Astrocyte (in vitro differentiated cells and primary cell): ENCODE data around the gene N4BP2. TPM values are rescaled to one million over a fixed set of nuclear protein-coding genes. Genes with fewer than 3 reads are reported as not detected.
A peak's percentile ranks its signal among the peaks of the same experiment; 100 is the strongest.

Experiments used
- DNase-seq: peaks from one replicate; pipeline ENCODE4 v3.0.0-alpha.2; 2010; ENCODE audit warnings: low read depth
- FAIRE-seq: peaks from 2 replicates; lab custom pipeline; 2011; peaks lifted over from hg19 to GRCh38; lab: Jason Lieb, UNC
- H2AFZ ChIP-seq: 2 replicates; pipeline ENCODE4 v1.6.0; 2012; ENCODE audit warnings: low read depth, low read length, inconsistent platforms
- H3K27ac ChIP-seq: 2 replicates; pipeline ENCODE4 v1.5.1; 2011; ENCODE audit warnings: low read depth, low read length, inconsistent platforms
- H3K27me3 ChIP-seq: 2 replicates; pipeline ENCODE4 v1.6.0; 2011; ENCODE audit warnings: low read length, inconsistent platforms; ENCODE audit not compliant: insufficient read depth
- H3K36me3 ChIP-seq: 2 replicates; pipeline ENCODE4 v1.5.1; 2011; ENCODE audit warnings: low read length, inconsistent platforms; ENCODE audit not compliant: insufficient read depth
- H3K4me1 ChIP-seq: 2 replicates; pipeline ENCODE4 v1.5.1; 2011; ENCODE audit warnings: low read length, inconsistent platforms; ENCODE audit not compliant: insufficient read depth
- H3K4me2 ChIP-seq: 2 replicates; pipeline ENCODE4 v1.6.0; 2012; ENCODE audit warnings: low read length, inconsistent platforms
- H3K4me3 ChIP-seq: 2 replicates; pipeline ENCODE4 v1.5.1; 2011; ENCODE audit warnings: low read depth, mild to moderate bottlenecking, low read length, inconsistent platforms; ENCODE audit not compliant: insufficient read depth
- H3K79me2 ChIP-seq: 2 replicates; pipeline ENCODE4 v1.6.0; 2012; ENCODE audit warnings: mild to moderate bottlenecking, low read length, inconsistent platforms; ENCODE audit not compliant: insufficient read depth
- H3K9ac ChIP-seq: 2 replicates; pipeline ENCODE4 v1.6.0; 2012; ENCODE audit warnings: mild to moderate bottlenecking, low read length, inconsistent platforms
- H3K9me3 ChIP-seq: 2 replicates; pipeline ENCODE4 v1.5.1; 2012; ENCODE audit warnings: low read depth, mild to moderate bottlenecking, low read length, inconsistent platforms; ENCODE audit not compliant: insufficient read depth
- H4K20me1 ChIP-seq: 2 replicates; pipeline ENCODE4 v1.6.0; 2012; ENCODE audit warnings: low read length, inconsistent platforms; ENCODE audit not compliant: insufficient read depth
- H3K27ac Mint-ChIP-seq: one replicate; pipeline ENCODE4 v1.8.0; 2021; ENCODE audit warnings: mild to moderate bottlenecking, mixed read lengths; ENCODE audit not compliant: unreplicated experiment
- H3K27me3 Mint-ChIP-seq: one replicate; pipeline ENCODE4 v1.8.0; 2021; ENCODE audit warnings: low read depth, mixed read lengths; ENCODE audit not compliant: unreplicated experiment
- H3K36me3 Mint-ChIP-seq: one replicate; pipeline ENCODE4 v1.8.0; 2021; ENCODE audit warnings: low read depth, mixed read lengths; ENCODE audit not compliant: unreplicated experiment
- H3K4me1 Mint-ChIP-seq: one replicate; pipeline ENCODE4 v1.8.0; 2021; ENCODE audit warnings: low read depth, mixed read lengths; ENCODE audit not compliant: unreplicated experiment
- H3K4me3 Mint-ChIP-seq: one replicate; pipeline ENCODE4 v1.8.0; 2021; ENCODE audit warnings: mild to moderate bottlenecking, moderate library complexity, mixed read lengths; ENCODE audit not compliant: unreplicated experiment
- H3K9me3 Mint-ChIP-seq: one replicate; pipeline ENCODE4 v1.8.0; 2021; ENCODE audit warnings: mild to moderate bottlenecking, mixed read lengths; ENCODE audit not compliant: unreplicated experiment
- EZH2 ChIP-seq: IDR thresholded peaks from 2 replicates; pipeline ENCODE4 v1.6.1; 2012; ENCODE audit warnings: mild to moderate bottlenecking, low read length, inconsistent platforms; ENCODE audit not compliant: insufficient read depth
- total RNA-seq: library from RNA; stranded (reverse); gene quantifications from 2 replicates; pipeline ENCODE4 v1.2.1, GENCODE V29; 2021
- TF ChIP-seq, protein P1 (sequence below): IDR thresholded peaks from 2 replicates; pipeline ENCODE4 v1.5.1; 2011; ENCODE audit warnings: low read depth, mild to moderate bottlenecking, inconsistent platforms, low read length, moderate library complexity; ENCODE audit not compliant: insufficient read depth

Gene N4BP2
- total RNA-seq, 1 donor from 2014 or later, result 14.5 TPM

DNA sequence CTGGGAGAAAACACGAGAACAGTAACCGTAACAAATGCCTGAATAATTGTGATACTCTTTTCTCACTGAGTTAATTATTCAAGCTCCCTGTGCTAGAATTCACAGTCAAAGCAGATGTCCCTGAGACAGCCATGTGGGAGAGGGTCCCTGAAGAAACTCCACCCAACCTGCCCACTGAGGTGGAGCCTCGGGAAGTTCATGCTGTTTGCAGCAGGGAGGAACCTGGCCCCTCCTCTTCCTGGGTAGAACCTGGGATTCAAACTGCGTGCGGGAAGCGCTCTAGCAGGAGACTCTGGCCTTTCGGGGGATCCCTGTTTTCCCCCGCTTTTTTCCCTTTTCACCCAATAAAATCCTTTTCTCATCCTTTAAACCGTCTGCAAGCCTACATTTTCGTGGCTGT lies 120.0 kb downstream of the N4BP2 start:
- H3K79me2 ChIP-seq, result no peaks in the 10 kb centered on the region
- no peak overlapping the region for H3K9ac ChIP-seq
- H3K4me1 ChIP-seq, result peaks cover 3% of the 10 kb centered on the region
- Mint-ChIP-seq H3K4me1 (peaks cover 2% of the 10 kb centered on the region), H3K4me3 (no peak overlapping the region), H3K36me3 (no peaks in the 10 kb centered on the region), H3K27ac (no peak overlapping the region), H3K9me3 (peaks cover 3% of the 10 kb centered on the region), H3K27me3 (no peaks in the 10 kb centered on the region)
- no peaks in the 10 kb centered on the region for H4K20me1 ChIP-seq
- H3K4me2 ChIP-seq, result peak overlapping the region; percentile 53
- no peak overlapping the region for H3K27ac ChIP-seq
- no peak for TF ChIP-seq EZH2
- TF ChIP-seq, protein P1, sequence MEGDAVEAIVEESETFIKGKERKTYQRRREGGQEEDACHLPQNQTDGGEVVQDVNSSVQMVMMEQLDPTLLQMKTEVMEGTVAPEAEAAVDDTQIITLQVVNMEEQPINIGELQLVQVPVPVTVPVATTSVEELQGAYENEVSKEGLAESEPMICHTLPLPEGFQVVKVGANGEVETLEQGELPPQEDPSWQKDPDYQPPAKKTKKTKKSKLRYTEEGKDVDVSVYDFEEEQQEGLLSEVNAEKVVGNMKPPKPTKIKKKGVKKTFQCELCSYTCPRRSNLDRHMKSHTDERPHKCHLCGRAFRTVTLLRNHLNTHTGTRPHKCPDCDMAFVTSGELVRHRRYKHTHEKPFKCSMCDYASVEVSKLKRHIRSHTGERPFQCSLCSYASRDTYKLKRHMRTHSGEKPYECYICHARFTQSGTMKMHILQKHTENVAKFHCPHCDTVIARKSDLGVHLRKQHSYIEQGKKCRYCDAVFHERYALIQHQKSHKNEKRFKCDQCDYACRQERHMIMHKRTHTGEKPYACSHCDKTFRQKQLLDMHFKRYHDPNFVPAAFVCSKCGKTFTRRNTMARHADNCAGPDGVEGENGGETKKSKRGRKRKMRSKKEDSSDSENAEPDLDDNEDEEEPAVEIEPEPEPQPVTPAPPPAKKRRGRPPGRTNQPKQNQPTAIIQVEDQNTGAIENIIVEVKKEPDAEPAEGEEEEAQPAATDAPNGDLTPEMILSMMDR, result no peak
- H3K9me3 ChIP-seq, result no peaks in the 10 kb centered on the region
- H3K36me3 ChIP-seq, result no peaks in the 10 kb centered on the region
- DNase-seq, result no peak
- peak overlapping the region; percentile 16 for H2AFZ ChIP-seq
- FAIRE-seq, result no peak
- H3K4me3 ChIP-seq, result no peak overlapping the region
- H3K27me3 ChIP-seq, result no peaks in the 10 kb centered on the region

DNA sequence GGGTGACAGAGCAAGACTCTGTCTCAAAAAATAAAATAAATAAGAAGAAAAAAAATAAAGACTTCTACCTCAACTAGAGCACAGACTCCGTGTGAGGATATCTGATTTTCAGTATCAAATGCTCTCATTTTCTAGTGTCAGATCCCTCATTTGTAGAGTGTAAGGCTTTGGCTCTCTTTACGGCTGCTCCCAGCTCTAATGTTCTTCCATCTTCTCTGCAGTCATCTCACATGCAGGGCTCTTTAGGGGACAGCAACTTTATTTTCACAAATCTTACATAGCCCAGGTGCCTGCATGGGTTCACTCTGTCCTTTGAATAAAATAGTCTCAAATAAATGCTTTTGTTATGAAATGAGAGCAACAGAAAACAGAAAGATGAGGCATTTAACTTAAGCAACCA lies 120.9 kb downstream of the N4BP2 start:
- no peaks in the 10 kb centered on the region for H4K20me1 ChIP-seq
- TF ChIP-seq, protein P1, result no peak
- no peak for TF ChIP-seq EZH2
- H3K9ac ChIP-seq, result no peak overlapping the region
- no peaks in the 10 kb centered on the region for H3K9me3 ChIP-seq
- Mint-ChIP-seq H3K4me3 (no peak overlapping the region), H3K27ac (no peak overlapping the region), H3K36me3 (no peaks in the 10 kb centered on the region), H3K27me3 (no peaks in the 10 kb centered on the region), H3K9me3 (peaks cover 3% of the 10 kb centered on the region), H3K4me1 (peaks cover 2% of the 10 kb centered on the region)
- no peak for DNase-seq
- no peak for FAIRE-seq
- no peak overlapping the region for H3K4me3 ChIP-seq
- no peak overlapping the region for H2AFZ ChIP-seq
- no peak overlapping the region for H3K4me2 ChIP-seq
- no peaks in the 10 kb centered on the region for H3K36me3 ChIP-seq
- peaks cover 3% of the 10 kb centered on the region for H3K4me1 ChIP-seq
- H3K79me2 ChIP-seq, result no peaks in the 10 kb centered on the region
- no peaks in the 10 kb centered on the region for H3K27me3 ChIP-seq
- H3K27ac ChIP-seq, result no peak overlapping the region

DNA sequence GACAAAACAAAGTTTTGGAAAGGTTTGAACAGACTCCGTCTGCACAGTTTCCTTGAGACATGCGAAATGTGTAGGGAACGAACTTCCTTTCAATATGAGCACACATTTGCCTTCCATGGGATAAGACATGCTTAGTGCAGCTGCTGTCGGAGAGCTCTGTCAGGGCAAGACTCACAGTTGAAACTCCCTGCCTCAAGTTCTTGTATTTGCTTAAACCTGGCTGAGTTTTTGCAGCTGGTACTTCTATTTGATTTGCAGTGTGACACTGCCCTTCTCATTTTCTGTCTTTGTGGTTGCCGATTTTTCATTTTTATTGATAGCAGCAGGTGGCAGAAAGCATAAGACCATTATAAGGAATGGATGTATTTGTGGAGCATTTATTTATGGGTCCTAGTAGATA lies 122.0 kb downstream of the N4BP2 start:
- FAIRE-seq (no peak), DNase-seq (no peak)
- no peak overlapping the region for H3K27ac Mint-ChIP-seq
- no peaks in the 10 kb centered on the region for H3K27me3 Mint-ChIP-seq
- H3K4me3 Mint-ChIP-seq, result no peak overlapping the region
- H3K4me1 ChIP-seq, result peaks cover 3% of the 10 kb centered on the region
- no peak overlapping the region for H3K9ac ChIP-seq
- no peaks in the 10 kb centered on the region for H3K9me3 ChIP-seq
- H3K36me3 Mint-ChIP-seq, result no peaks in the 10 kb centered on the region
- H3K27me3 ChIP-seq, result no peaks in the 10 kb centered on the region
- H3K27ac ChIP-seq, result no peak overlapping the region
- no peaks in the 10 kb centered on the region for H3K79me2 ChIP-seq
- no peak overlapping the region for H2AFZ ChIP-seq
- TF ChIP-seq EZH2, result no peak
- TF ChIP-seq, protein P1, result no peak
- H4K20me1 ChIP-seq, result no peaks in the 10 kb centered on the region
- H3K36me3 ChIP-seq, result no peaks in the 10 kb centered on the region
- peaks cover 3% of the 10 kb centered on the region for H3K9me3 Mint-ChIP-seq
- H3K4me1 Mint-ChIP-seq, result peaks cover 2% of the 10 kb centered on the region
- no peak overlapping the region for H3K4me3 ChIP-seq
- no peak overlapping the region for H3K4me2 ChIP-seq
